ENCODE measurements around the gene HSDL1. TPM values are rescaled to one million over a fixed set of nuclear protein-coding genes. Genes with fewer than 3 reads are reported as not detected.

Gene HSDL1
- polyA plus RNA-seq, 1 donor from 2014 or later = 217 TPM

DNA sequence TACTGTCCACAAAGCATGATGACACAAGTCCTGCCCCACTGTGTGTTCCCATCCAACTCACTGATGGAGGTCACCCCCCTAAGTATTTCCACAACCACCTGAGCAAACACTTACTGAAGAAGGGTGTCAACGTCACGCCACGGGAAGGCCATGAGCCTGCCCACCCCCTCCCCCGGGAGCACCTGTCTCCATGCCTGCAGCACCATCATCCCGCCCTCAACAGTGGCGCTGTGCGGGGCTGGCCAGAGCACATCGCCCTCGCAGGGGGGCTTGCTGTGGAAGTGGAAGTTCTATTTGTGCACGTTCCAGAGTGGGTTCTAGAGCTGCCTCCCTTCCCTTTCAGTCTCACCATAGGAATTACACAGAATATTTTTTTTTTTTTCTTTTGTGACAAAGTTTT lies 24.0 kb downstream of the HSDL1 start:
- Histone ChIP-seq H2AFZ (ENCODE audit: low read depth, low read length) (no peak overlapping the region), H3F3A (ENCODE audit: insufficient read depth, low read length, poor library complexity, severe bottlenecking) (no peaks in the 10 kb centered on the region), H3K4me2 (ENCODE audit: low read length) (no peak overlapping the region), H3K9ac (ENCODE audit: low read length) (no peak overlapping the region), H3K36me3 (ENCODE audit: insufficient read depth, low read length) (peaks cover 13% of the 10 kb centered on the region), H3K4me3 (ENCODE audit: low read length) (no peak overlapping the region), H4K20me1 (ENCODE audit: insufficient read depth) (no peaks in the 10 kb centered on the region), H3K9me3 (ENCODE audit: low read length) (no peaks in the 10 kb centered on the region), H3K79me2 (replicated peaks; ENCODE audit: insufficient read depth, low read length) (peaks cover under 1% of the 10 kb centered on the region), H3K27ac (ENCODE audit: low read length) (no peak overlapping the region), H3K27me3 (ENCODE audit: insufficient read depth, low read depth, low read length) (no peaks in the 10 kb centered on the region), H3K9me2 (ENCODE audit: insufficient read depth, low read length) (no peaks in the 10 kb centered on the region)
- TF ChIP-seq SMC3 (conservative IDR thresholded peaks at IDR 0.05; ENCODE audit: poor library complexity) (no peak), TAF1 (IDR thresholded peaks at IDR 0.05; ENCODE audit: low read depth) (no peak), EP300 (conservative IDR thresholded peaks at IDR 0.05; ENCODE audit: poor library complexity, severe bottlenecking) (no peak), POLR2AphosphoS5 (IDR thresholded peaks at IDR 0.05) (no peak), RAD21 (conservative IDR thresholded peaks at IDR 0.05) (no peak), EZH2 (IDR thresholded peaks at IDR 0.05; ENCODE audit: borderline replicate concordance, insufficient read depth, low read length, poor library complexity, severe bottlenecking) (no peak), MXI1 (conservative IDR thresholded peaks at IDR 0.05; ENCODE audit: poor library complexity, severe bottlenecking) (no peak)
- TF ChIP-seq, protein P1, sequence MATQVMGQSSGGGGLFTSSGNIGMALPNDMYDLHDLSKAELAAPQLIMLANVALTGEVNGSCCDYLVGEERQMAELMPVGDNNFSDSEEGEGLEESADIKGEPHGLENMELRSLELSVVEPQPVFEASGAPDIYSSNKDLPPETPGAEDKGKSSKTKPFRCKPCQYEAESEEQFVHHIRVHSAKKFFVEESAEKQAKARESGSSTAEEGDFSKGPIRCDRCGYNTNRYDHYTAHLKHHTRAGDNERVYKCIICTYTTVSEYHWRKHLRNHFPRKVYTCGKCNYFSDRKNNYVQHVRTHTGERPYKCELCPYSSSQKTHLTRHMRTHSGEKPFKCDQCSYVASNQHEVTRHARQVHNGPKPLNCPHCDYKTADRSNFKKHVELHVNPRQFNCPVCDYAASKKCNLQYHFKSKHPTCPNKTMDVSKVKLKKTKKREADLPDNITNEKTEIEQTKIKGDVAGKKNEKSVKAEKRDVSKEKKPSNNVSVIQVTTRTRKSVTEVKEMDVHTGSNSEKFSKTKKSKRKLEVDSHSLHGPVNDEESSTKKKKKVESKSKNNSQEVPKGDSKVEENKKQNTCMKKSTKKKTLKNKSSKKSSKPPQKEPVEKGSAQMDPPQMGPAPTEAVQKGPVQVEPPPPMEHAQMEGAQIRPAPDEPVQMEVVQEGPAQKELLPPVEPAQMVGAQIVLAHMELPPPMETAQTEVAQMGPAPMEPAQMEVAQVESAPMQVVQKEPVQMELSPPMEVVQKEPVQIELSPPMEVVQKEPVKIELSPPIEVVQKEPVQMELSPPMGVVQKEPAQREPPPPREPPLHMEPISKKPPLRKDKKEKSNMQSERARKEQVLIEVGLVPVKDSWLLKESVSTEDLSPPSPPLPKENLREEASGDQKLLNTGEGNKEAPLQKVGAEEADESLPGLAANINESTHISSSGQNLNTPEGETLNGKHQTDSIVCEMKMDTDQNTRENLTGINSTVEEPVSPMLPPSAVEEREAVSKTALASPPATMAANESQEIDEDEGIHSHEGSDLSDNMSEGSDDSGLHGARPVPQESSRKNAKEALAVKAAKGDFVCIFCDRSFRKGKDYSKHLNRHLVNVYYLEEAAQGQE (IDR thresholded peaks at IDR 0.05; ENCODE audit: borderline replicate concordance) = no peak
- TF ChIP-seq, protein P2, sequence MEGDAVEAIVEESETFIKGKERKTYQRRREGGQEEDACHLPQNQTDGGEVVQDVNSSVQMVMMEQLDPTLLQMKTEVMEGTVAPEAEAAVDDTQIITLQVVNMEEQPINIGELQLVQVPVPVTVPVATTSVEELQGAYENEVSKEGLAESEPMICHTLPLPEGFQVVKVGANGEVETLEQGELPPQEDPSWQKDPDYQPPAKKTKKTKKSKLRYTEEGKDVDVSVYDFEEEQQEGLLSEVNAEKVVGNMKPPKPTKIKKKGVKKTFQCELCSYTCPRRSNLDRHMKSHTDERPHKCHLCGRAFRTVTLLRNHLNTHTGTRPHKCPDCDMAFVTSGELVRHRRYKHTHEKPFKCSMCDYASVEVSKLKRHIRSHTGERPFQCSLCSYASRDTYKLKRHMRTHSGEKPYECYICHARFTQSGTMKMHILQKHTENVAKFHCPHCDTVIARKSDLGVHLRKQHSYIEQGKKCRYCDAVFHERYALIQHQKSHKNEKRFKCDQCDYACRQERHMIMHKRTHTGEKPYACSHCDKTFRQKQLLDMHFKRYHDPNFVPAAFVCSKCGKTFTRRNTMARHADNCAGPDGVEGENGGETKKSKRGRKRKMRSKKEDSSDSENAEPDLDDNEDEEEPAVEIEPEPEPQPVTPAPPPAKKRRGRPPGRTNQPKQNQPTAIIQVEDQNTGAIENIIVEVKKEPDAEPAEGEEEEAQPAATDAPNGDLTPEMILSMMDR (IDR thresholded peaks at IDR 0.05; ENCODE audit: poor library complexity, severe bottlenecking) = no peak

- Histone ChIP-seq H3K36me3 (ENCODE audit: insufficient read depth, low read length) (peaks cover 13% of the 10 kb centered on the region), H3K27ac (ENCODE audit: low read length) (no peak overlapping the region), H3K9ac (ENCODE audit: low read length) (no peak overlapping the region), H4K20me1 (ENCODE audit: insufficient read depth) (no peaks in the 10 kb centered on the region), H2AFZ (ENCODE audit: low read depth, low read length) (no peak overlapping the region), H3K4me3 (ENCODE audit: low read length) (no peak overlapping the region), H3K27me3 (ENCODE audit: insufficient read depth, low read depth, low read length) (no peaks in the 10 kb centered on the region), H3K79me2 (replicated peaks; ENCODE audit: insufficient read depth, low read length) (peaks cover 11% of the 10 kb centered on the region), H3K9me2 (ENCODE audit: insufficient read depth, low read length) (no peaks in the 10 kb centered on the region), H3F3A (ENCODE audit: insufficient read depth, low read length, poor library complexity, severe bottlenecking) (no peaks in the 10 kb centered on the region), H3K4me2 (ENCODE audit: low read length) (no peak overlapping the region), H3K9me3 (ENCODE audit: low read length) (no peaks in the 10 kb centered on the region)
- TF ChIP-seq RAD21 (conservative IDR thresholded peaks at IDR 0.05) (no peak), POLR2AphosphoS5 (IDR thresholded peaks at IDR 0.05) (no peak)
- TF ChIP-seq, protein P2 (IDR thresholded peaks at IDR 0.05; ENCODE audit: poor library complexity, severe bottlenecking) = no peak
Measured at GRCh38 chr16:84120023-84120422, 25.0 kb downstream of the HSDL1 start.
